Activated CD4-positive, alpha-beta T cell treated with anti-CD3 and anti-CD28 coated beads for 36 hours (primary cell): ENCODE measurements around the gene TMEM184B. TPM values are rescaled to one million over a fixed set of nuclear protein-coding genes. Genes with fewer than 3 reads are reported as not detected.
A peak's percentile ranks its signal among the peaks of the same experiment; 100 is the strongest.
"Not testable (repeated sequence)": the region's sequence is repeated elsewhere in the genome, so short reads cannot be mapped to it uniquely, and the experiment has no call there.

Source experiments
- ATAC-seq: fragments of 200-7000 bp; cut with Tn5 transposase; one replicate; pipeline ENCODE4 v1.10.0; 2021; ENCODE audit warnings: mild to moderate bottlenecking, moderate library complexity
- CTCF ChIA-PET: fragments of 350-600 bp; sonication (Branson Sonifier 250); formaldehyde crosslinking; loops from one replicate; lab custom pipeline; 2021; ENCODE audit warnings: antibody characterized with exemption; lab: Charles Lee
- POLR2A ChIA-PET: fragments of 350-600 bp; sonication (Branson Sonifier 250); formaldehyde crosslinking; loops from one replicate; lab custom pipeline; 2021; ENCODE audit warnings: antibody characterized with exemption, inconsistent platforms; lab: Charles Lee
- DNase-seq: peaks from one replicate; pipeline ENCODE4 v3.0.0-alpha.2; 2020
- H3K27ac Mint-ChIP-seq: one replicate; pipeline ENCODE4 v1.8.0; 2021; ENCODE audit warnings: mixed read lengths
- H3K27me3 Mint-ChIP-seq: one replicate; pipeline ENCODE4 v1.8.0; 2021; ENCODE audit warnings: mixed read lengths
- H3K36me3 Mint-ChIP-seq: one replicate; pipeline ENCODE4 v1.8.0; 2021; ENCODE audit warnings: low read depth, mixed read lengths
- H3K4me1 Mint-ChIP-seq: one replicate; pipeline ENCODE4 v1.8.0; 2021; ENCODE audit warnings: mixed read lengths
- H3K4me3 Mint-ChIP-seq: one replicate; pipeline ENCODE4 v1.8.0; 2021; ENCODE audit warnings: mild to moderate bottlenecking, moderate library complexity, mixed read lengths
- H3K9me3 Mint-ChIP-seq: one replicate; pipeline ENCODE4 v1.8.0; 2021; ENCODE audit warnings: low read depth, mixed read lengths
- intact Hi-C, 2 experiments: fragments of 100-400 bp; cut with DNase I in 1 of 2; cut with micrococcal nuclease in 1 of 2; formaldehyde crosslinking; loops; one replicate each; pipeline versions ENCODE4 v1.14.2 to v1.15.1; 2022 to 2024; cut with DNase I, micrococcal nuclease
- total RNA-seq, 2 experiments: library from RNA; stranded (reverse); gene quantifications; one replicate each; pipeline ENCODE4 v1.2.3, GENCODE V29; 2021

The TMEM184B gene
- total RNA-seq, 2 experiments from 2014 or later = 16.0 to 19.8 TPM

DNA sequence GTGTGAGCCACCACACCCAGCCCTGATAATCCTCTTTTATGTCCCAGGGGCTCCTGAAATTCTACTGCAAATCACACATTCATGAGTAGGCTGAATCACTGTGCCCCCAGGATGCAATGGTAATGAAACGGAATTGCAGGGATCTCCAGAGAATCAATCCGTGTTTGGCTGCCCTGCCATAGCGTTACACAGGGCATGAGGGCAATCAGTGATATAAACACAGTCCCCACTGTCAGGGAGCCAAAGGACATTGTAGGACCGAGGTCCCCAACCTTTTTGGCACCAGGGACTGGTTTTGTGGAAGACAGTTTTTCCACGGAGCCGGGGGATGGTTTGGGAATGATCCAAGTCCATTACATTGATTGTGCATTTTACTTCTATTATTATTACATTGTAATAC, 82.2 kb downstream of the TMEM184B start:
- Mint-ChIP-seq H3K9me3 (no peaks in the 10 kb centered on the region), H3K4me3 (no peak overlapping the region), H3K4me1 (peaks cover 4% of the 10 kb centered on the region), H3K27ac (no peak overlapping the region), H3K36me3 (no peaks in the 10 kb centered on the region), H3K27me3 (peaks cover 2% of the 10 kb centered on the region)
- ATAC-seq (no peak), DNase-seq (no peak)
- ChIA-PET POLR2A (interaction anchor here (0.7 kb wide), 1 partner anchor 43 kb away, joined by 3 read pairs; no protein-coding TSS in a partner anchor), CTCF (interaction anchor here (0.6 to 0.7 kb wide), 2 partner anchors 142 to 995 kb away, joined by 3 to 4 read pairs; no protein-coding TSS in a partner anchor)
- intact Hi-C loops = no loop called here

DNA sequence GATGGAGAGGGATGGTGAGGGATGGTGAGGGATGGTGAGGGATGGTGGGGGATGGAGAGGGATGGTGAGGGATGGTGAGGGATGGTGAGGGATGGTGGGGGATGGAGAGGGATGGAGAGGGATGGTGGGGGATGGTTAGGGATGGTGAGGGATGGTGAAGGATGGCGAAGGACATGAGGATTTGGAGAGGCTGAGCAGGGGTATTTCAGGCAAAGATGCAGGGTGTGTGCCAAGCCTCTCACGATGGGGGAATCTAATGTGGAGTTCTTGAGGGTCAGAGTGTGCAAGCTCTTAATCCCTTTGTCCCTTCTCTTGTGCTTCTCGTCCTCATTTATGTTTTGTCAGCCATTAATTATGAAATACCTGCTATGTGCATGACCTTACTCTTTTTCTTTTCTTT, 83.7 kb downstream of the TMEM184B start:
- Mint-ChIP-seq H3K36me3 (no peaks in the 10 kb centered on the region), H3K27me3 (no peaks in the 10 kb centered on the region), H3K27ac (no peak overlapping the region), H3K4me1 (no peaks in the 10 kb centered on the region), H3K9me3 (no peaks in the 10 kb centered on the region), H3K4me3 (no peak overlapping the region)
- intact Hi-C loops = no loop called here
- no peak for ATAC-seq
- ChIA-PET POLR2A (no interaction called here), CTCF (no interaction called here)
- no peak for DNase-seq

DNA sequence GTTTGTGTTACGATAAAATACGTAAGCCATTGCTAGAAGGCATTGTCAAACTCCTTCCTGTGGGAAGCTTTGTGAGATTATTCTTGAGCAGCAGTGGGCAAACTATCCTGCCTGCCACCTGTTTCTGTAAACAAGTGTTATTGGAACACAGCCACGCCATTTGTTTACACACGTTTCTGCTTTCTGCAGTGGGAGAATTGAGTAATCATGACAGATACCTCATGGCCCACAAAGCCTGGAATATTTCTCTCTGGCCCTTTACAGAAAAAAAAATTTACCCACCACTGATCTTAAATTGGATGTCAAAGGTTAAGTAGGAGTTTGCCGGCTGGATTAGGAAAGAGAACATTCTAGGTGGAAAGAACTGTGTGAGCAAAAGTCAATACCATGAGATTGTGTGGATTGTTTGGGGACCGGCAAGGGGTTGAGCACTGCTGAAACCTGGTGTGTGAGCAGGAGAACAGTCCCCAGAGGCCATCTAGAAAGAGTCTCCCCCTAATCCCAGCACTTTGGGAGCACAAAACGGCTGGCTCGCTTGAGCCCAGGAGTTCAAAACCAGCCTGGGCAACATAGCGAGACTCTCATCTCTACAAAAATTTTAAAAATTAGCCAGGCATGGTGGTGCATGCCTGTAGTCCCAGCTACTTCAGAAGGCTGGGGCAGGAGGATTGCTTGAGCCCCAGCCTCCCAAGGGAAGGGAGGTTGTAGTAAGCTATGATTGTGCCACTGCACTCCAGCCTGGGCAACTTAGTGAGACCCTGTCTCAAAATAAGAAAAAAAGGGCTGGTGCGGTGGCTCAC, 85.2 kb downstream of the TMEM184B start:
- DNase-seq (no peak), ATAC-seq (no peak)
- H3K4me3 Mint-ChIP-seq = no peak overlapping the region
- no peaks in the 10 kb centered on the region for H3K36me3 Mint-ChIP-seq
- no peak overlapping the region for H3K27ac Mint-ChIP-seq
- intact Hi-C loops = no loop called here
- H3K9me3 Mint-ChIP-seq = no peaks in the 10 kb centered on the region
- ChIA-PET CTCF (interaction anchor here (0.6 kb wide), 1 partner anchor 136 kb away, joined by 3 read pairs; no protein-coding TSS in a partner anchor), POLR2A (no interaction called here)
- H3K4me1 Mint-ChIP-seq = peaks cover 2% of the 10 kb centered on the region
- no peaks in the 10 kb centered on the region for H3K27me3 Mint-ChIP-seq

DNA sequence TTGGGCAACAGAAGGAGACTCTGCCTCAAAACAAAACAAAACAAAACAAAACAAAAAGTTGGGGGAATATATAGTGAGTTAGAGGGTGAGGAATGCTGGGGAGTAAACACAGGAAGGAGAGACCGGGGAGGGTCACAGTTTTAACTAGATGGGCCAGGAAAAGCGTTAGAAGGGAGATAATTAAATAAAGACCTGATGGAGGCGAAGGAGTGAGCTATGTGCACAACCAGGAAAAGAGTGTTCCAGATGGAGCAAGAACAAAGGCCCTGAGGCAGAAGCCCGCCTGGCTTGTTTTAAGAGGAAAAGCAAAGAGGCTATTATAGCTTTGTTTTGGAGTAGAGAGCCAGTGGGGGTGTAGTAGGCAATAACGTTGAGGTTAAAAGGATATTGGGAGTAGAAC, 86.4 kb downstream of the TMEM184B start:
- no peaks in the 10 kb centered on the region for H3K27me3 Mint-ChIP-seq
- H3K27ac Mint-ChIP-seq = no peak overlapping the region
- intact Hi-C loops = no loop called here
- no peak for ATAC-seq
- H3K9me3 Mint-ChIP-seq = no peaks in the 10 kb centered on the region
- ChIA-PET POLR2A (interaction anchor here (0.6 kb wide), 1 partner anchor 29 kb away, joined by 3 read pairs; no protein-coding TSS in a partner anchor), CTCF (interaction anchor here (0.6 kb wide), 1 partner anchor 275 kb away, joined by 4 read pairs; no protein-coding TSS in a partner anchor)
- peaks cover under 1% of the 10 kb centered on the region for H3K36me3 Mint-ChIP-seq
- H3K4me1 Mint-ChIP-seq = peaks cover 5% of the 10 kb centered on the region
- no peak overlapping the region for H3K4me3 Mint-ChIP-seq
- no peak for DNase-seq

DNA sequence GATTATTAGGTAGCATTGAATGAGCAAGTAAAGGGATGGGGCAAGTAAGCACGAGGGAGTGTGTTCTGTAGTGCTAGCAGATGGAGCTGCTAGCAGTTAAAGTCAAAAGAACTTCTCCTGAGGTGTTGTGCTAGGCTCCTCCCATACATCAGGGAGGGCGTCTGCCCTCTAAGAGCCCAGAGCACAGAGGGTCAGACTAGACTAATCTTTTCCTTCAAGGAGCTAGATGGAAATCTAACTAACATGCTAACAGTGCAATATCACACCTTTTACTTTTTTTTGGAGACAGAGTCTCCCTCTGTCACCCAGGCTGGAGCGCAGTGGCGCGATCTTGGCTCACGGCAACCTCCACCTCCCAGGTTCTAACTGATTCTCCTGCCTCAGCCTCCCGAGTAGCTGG, 88.0 kb downstream of the TMEM184B start:
- Mint-ChIP-seq H3K4me3 (no peak overlapping the region), H3K27ac (no peak overlapping the region), H3K36me3 (peaks cover 6% of the 10 kb centered on the region), H3K4me1 (peaks cover 22% of the 10 kb centered on the region), H3K9me3 (no peaks in the 10 kb centered on the region), H3K27me3 (no peaks in the 10 kb centered on the region)
- POLR2A ChIA-PET = no interaction called here
- intact Hi-C loops = no loop called here
- ATAC-seq (no peak), DNase-seq (no peak)
- CTCF ChIA-PET = no interaction called here

DNA sequence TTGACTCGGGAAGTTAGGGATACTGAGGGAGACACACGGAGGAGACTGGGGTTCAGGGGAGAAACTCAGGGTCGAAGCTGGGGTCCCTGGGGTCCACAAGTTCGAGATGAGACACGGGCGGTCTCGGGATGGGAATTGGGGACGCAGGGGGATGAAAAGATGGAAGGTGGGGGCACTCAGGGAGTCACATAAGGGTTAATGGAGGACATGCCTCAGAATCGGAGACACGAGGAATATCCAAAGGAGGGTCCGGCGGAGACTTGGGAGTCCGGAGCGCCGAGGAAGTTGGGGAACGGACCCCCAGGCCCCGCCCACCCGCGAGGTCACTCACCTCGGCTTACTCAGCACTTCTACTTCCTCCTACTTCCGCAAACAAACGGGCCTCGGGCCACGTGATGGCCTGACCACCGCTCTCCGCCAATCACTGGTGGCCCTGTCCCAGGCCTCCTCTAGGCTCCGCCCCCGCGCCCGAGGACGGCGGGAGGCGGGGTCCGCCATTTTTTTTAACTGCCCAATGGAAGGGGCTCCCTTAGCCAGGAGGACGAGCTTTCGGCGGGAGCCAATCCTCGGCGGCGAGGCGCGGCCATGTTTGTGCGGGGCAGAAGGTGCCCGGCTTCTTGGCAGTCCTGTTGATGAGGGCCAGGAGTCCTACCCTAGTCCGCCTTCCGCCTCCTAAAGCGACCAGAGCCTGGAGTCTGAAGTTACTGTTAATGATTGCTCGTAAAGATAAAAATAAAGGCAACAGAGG, 91.2 kb downstream of the TMEM184B start, which contains the start of gene PLA2G6:
Gene PLA2G6 (minus strand): TSS at position 378 of the 748 bp plus-strand sequence. CDS start 12,404 bp downstream, outside the sequence.
- Mint-ChIP-seq H3K36me3 (peaks cover 7% of the 10 kb centered on the region), H3K27ac (peak within 1 kb of the TSS; percentile 98), H3K4me1 (peaks cover 32% of the 10 kb centered on the region), H3K4me3 (peak within 1 kb of the TSS; percentile 96), H3K27me3 (no peaks in the 10 kb centered on the region), H3K9me3 (no peaks in the 10 kb centered on the region)
- ChIA-PET CTCF (interaction anchor here (0.5 to 1.3 kb wide), 6 partner anchors 8 to 291 kb away, joined by 3 read pairs; no protein-coding TSS in a partner anchor), POLR2A (interaction anchor here (0.6 to 1.0 kb wide), 2 partner anchors 12 to 20 kb away, joined by 3 to 10 read pairs; partner anchors contain the start of gene MAFF)
- peak; percentile 92 for ATAC-seq
- intact Hi-C loops = loop anchor here in 1 of 2 experiments (1.0 to 2.0 kb wide), 13 partner anchors 20 to 573 kb away; partner anchors contain the start of genes ANKRD54, C22orf23, CSNK1E and DDX17
- DNase-seq = peak; percentile 99

DNA sequence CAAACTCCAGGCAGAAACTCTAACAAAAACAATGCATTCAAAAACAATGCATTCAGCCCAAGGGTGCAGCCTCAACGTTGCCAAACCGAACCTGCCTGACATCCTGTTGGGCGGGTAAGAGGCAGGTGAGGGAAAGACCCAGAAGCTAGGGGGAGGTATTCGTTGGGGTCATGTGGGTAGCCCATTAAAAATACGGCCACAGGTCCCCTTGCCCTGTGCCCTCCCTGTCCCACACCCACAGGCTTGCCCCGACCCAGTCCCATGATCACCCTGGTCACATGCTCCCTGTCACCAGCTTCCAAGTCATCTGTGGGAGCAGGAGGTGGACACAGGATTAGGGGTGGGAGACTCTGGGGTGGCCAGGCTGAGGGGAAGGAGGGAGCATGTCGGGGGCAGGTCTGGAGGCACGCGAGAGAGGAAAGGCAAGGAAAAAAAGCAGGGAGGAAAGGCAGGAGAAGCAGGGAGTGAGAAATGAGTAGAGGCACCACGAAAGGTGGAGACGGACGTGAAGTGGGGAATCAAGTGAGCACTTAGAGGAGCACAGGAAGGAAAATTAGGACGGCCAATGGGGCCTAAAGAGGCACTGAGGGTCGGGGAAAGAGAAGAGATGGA, 91.9 kb downstream of the TMEM184B start:
- Mint-ChIP-seq H3K4me3 (peak overlapping the region; percentile 96), H3K36me3 (peaks cover 7% of the 10 kb centered on the region), H3K27ac (peak overlapping the region; percentile 98), H3K27me3 (no peaks in the 10 kb centered on the region), H3K4me1 (peaks cover 32% of the 10 kb centered on the region), H3K9me3 (no peaks in the 10 kb centered on the region)
- DNase-seq (peak; percentile 56), ATAC-seq (peak; percentile 9)
- ChIA-PET CTCF (no interaction called here), POLR2A (no interaction called here)
- intact Hi-C loops = loop anchor here (1.0 to 2.0 kb wide), 14 partner anchors 20 to 573 kb away; partner anchors contain the start of genes MAFF (in 2 of the 2), ANKRD54 (in 1 of the 2), C22orf23 (in 1 of the 2) and CBY1 (in 1 of the 2)

DNA sequence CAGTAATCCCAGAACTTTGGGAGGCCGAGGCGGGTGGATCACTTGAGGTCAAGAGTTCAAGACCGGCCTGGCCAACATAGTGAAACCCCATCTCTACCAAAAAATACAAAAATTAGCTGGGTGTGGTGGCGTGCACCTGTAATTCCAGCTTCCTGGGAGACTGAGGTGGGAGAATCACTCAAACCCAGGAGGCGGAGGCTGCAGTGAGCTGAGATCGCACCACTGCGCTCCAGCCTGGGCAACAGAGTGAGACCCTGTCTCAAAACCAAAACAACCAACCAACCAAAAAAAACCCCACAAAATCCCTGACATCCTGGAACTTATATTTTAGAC, 94.2 kb downstream of the TMEM184B start:
- H3K27me3 Mint-ChIP-seq, H3K4me3 Mint-ChIP-seq, POLR2A ChIA-PET, H3K36me3 Mint-ChIP-seq, H3K9me3 Mint-ChIP-seq, CTCF ChIA-PET, DNase-seq, ATAC-seq, intact Hi-C loops: not testable (repeated sequence)
- Mint-ChIP-seq H3K27ac (peak overlapping the region; percentile 65), H3K4me1 (peaks cover 32% of the 10 kb centered on the region)

DNA sequence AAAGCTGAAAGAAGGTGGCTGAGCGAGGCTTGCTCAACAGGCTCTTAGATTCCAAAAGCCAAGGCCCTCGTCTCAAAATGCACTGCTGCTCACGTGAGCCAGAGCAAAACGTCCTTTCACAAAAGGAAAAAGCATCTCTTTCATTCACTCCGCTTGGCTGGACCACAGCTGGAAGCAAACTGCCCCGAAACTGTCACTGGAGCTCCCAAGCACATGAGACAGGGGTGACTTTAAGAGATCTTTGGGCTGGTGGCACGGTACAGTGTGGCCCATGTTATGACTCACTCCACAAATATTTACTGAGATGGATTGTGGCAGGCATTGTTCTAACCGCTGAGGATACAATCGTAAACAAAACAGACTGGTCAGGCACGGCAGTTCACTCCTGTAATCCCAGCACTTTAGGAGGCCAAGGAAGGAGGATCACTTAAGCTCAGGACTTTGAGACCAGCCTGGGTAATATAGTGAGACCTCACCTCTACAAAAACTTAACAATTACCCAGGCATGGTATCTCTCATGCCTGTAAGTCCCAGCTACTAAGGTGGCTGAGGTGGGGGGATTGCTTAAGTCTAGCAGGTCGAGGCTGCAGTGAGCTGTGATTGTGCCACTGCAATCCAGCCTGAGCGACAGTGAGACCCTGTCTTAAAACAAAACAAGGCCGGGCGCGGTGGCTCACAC, 94.7 kb downstream of the TMEM184B start:
- Mint-ChIP-seq H3K36me3 (peaks cover 8% of the 10 kb centered on the region), H3K9me3 (no peaks in the 10 kb centered on the region), H3K27ac (no peak overlapping the region), H3K4me1 (peaks cover 35% of the 10 kb centered on the region), H3K27me3 (no peaks in the 10 kb centered on the region), H3K4me3 (no peak overlapping the region)
- no peak for ATAC-seq
- ChIA-PET POLR2A (no interaction called here), CTCF (interaction anchor here (0.5 kb wide), 1 partner anchor 124 kb away, joined by 3 read pairs; no protein-coding TSS in a partner anchor)
- no peak for DNase-seq
- intact Hi-C loops = no loop called here

DNA sequence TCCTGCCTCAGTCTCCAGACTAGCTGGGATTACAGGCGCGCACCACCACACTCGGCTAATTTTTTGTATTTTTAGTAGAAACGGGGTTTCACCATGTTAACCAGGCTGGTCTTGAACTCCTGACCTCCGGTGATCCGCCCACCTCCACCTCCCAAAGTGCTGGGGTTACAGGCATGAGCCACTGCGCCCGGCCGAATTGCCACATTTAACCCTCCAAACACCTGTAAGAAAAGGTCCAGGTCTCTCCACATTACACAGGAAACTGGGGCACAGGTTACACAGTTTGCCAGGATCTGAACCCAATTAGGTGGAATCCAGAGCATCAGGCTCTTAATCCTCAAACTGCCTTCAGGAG, 95.3 kb downstream of the TMEM184B start:
- ATAC-seq, intact Hi-C loops, H3K4me3 Mint-ChIP-seq, POLR2A ChIA-PET, H3K36me3 Mint-ChIP-seq, CTCF ChIA-PET, H3K27ac Mint-ChIP-seq, DNase-seq, H3K27me3 Mint-ChIP-seq, H3K9me3 Mint-ChIP-seq: not testable (repeated sequence)
- H3K4me1 Mint-ChIP-seq = peaks cover 38% of the 10 kb centered on the region
